PC-3 (cell line): Measurements from ENCODE around the gene C15orf39. TPM values are rescaled to one million over a fixed set of nuclear protein-coding genes. Genes with fewer than 3 reads are reported as not detected.

Experiments used
- ATAC-seq: fragments of 200-7000 bp; cut with Tn5 transposase; 2 replicates; pipeline ENCODE4 v1.9.1; 2020; ENCODE audit warnings: mild to moderate bottlenecking, moderate library complexity
- BruUV-seq: library from RNA; stranded (reverse); fragments of 400-500 nt; replicated peaks from 2 replicates; lab custom pipeline; 2021; lab: Mats Ljungman, UMichigan
- CTCF ChIA-PET: fragments of 300-600 bp; sonication (Branson Sonifier 250); formaldehyde crosslinking; loops from one replicate; lab custom pipeline; 2022; ENCODE audit warnings: antibody characterized with exemption; lab: Charles Lee
- POLR2A ChIA-PET: fragments of 300-600 bp; sonication (Branson Sonifier 250); formaldehyde crosslinking; loops from one replicate; lab custom pipeline; 2022; ENCODE audit warnings: antibody characterized with exemption; ENCODE audit not compliant: unreplicated experiment; lab: Charles Lee
- DNase-seq: peaks from one replicate; pipeline ENCODE4 v3.0.0-alpha.2; 2015
- H2AFZ ChIP-seq: fragments of 300-600 bp; sonication (generic); 2 replicates; pipeline ENCODE4 v1.6.0; 2016; ENCODE audit warnings: antibody characterized with exemption, low read length
- H3F3A ChIP-seq: fragments of 300-600 bp; sonication (generic); one replicate; pipeline ENCODE4 v1.6.0; 2017; ENCODE audit warnings: antibody characterized with exemption, low read length, control low read depth, mild to moderate bottlenecking; ENCODE audit not compliant: unreplicated experiment
- H3K27ac ChIP-seq: fragments of 300-600 bp; sonication (generic); 2 replicates; pipeline ENCODE4 v1.5.1; 2016; ENCODE audit warnings: mild to moderate bottlenecking, low read length
- H3K27me3 ChIP-seq: fragments of 300-600 bp; sonication (generic); 2 replicates; pipeline ENCODE4 v1.6.1; 2016; ENCODE audit warnings: low read length, mixed read lengths
- H3K36me3 ChIP-seq: fragments of 300-600 bp; sonication (generic); 2 replicates; pipeline ENCODE4 v1.6.1; 2016; ENCODE audit warnings: low read depth, mixed run types, low read length, mixed read lengths
- H3K4me1 ChIP-seq: fragments of 300-600 bp; sonication (generic); 2 replicates; pipeline ENCODE4 v1.5.1; 2016; ENCODE audit warnings: low read length; ENCODE audit not compliant: insufficient read depth
- H3K4me2 ChIP-seq: fragments of 300-600 bp; sonication (generic); 2 replicates; pipeline ENCODE4 v1.6.0; 2016; ENCODE audit warnings: low read length
- H3K4me3 ChIP-seq: fragments of 300-600 bp; sonication (generic); 2 replicates; pipeline ENCODE4 v1.5.1; 2016; ENCODE audit warnings: mild to moderate bottlenecking, low read length, mixed read lengths
- H3K79me2 ChIP-seq: fragments of 300-600 bp; sonication (generic); 2 replicates; pipeline ENCODE4 v1.6.1; 2017; ENCODE audit warnings: low read length, mixed read lengths
- H3K9ac ChIP-seq: fragments of 300-600 bp; sonication (generic); 2 replicates; pipeline ENCODE4 v1.6.0; 2016; ENCODE audit warnings: mild to moderate bottlenecking, low read length
- H3K9me2 ChIP-seq: fragments of 300-600 bp; sonication (generic); replicated peaks from 2 replicates; pipeline ENCODE4 v1.6.1; 2016; ENCODE audit warnings: mixed run types, low read length, mixed read lengths
- H3K9me3 ChIP-seq: fragments of 300-600 bp; sonication (generic); 2 replicates; pipeline ENCODE4 v1.6.1; 2016; ENCODE audit warnings: low read length, mixed read lengths
- H4K20me1 ChIP-seq: fragments of 300-600 bp; sonication (generic); 2 replicates; pipeline ENCODE4 v1.6.1; 2016; ENCODE audit warnings: low read length, mixed read lengths
- EZH2 ChIP-seq: fragments of 300-600 bp; sonication (generic); IDR thresholded peaks from one replicate; pipeline ENCODE4 v1.6.1; 2017; ENCODE audit warnings: antibody characterized with exemption, mild to moderate bottlenecking, low read length; ENCODE audit not compliant: unreplicated experiment
- EZH2phosphoT487 ChIP-seq: fragments of 300-600 bp; sonication (generic); IDR thresholded peaks from 2 replicates; pipeline ENCODE4 v1.6.1; 2018; ENCODE audit warnings: mild to moderate bottlenecking, antibody characterized with exemption, low read length, borderline replicate concordance
- intact Hi-C: fragments of 100-400 bp; cut with micrococcal nuclease; formaldehyde crosslinking; loops from 2 replicates; pipeline ENCODE4 v1.9.0; 2023
- total RNA-seq: library from RNA; depleted of rRNA; stranded (reverse); fragments of >200 nt; gene quantifications from 2 replicates; pipeline ENCODE4 v1.2.3, GENCODE V29; 2014
- TF ChIP-seq, protein P1 (sequence below): fragments of 300-600 bp; sonication (generic); conservative IDR thresholded peaks from 2 replicates; pipeline ENCODE4 v1.5.1; 2017; ENCODE audit warnings: antibody characterized with exemption, low read depth, mild to moderate bottlenecking, low read length

The C15orf39 gene
- total RNA-seq, 1 experiment from 2014 or later, result 23.8 TPM

DNA sequence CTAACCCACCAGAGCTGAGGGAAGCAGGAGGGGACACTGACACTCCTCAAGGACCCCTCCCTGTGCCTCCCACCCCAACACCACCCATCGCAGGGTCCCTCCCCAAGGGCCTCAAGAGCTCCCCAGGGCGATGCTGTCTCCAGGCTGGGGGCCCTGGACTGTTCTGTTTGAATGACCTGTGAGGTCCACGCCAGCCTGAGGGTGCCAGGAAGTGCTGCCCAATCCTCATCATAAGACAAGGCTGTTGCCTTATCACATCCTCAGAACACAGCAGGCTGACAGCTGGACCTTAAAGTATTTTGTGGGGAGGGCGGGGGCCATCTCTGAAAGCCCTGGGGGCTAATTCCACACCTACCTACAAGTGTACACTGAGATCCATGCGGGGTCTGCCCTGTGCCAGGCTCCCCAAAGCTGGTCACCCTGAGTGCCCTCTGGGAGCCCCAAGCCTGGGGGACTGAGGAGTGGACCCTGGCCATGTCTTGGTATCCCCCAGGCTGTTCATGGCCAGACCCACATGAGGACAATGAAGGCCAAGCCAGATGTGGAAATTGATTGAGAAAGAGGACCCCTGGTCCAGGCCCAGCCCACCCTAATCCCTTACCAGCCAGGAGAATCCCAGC lies 32.6 kb downstream of the C15orf39 start:
- H3K79me2 ChIP-seq, result no peaks in the 10 kb centered on the region

DNA sequence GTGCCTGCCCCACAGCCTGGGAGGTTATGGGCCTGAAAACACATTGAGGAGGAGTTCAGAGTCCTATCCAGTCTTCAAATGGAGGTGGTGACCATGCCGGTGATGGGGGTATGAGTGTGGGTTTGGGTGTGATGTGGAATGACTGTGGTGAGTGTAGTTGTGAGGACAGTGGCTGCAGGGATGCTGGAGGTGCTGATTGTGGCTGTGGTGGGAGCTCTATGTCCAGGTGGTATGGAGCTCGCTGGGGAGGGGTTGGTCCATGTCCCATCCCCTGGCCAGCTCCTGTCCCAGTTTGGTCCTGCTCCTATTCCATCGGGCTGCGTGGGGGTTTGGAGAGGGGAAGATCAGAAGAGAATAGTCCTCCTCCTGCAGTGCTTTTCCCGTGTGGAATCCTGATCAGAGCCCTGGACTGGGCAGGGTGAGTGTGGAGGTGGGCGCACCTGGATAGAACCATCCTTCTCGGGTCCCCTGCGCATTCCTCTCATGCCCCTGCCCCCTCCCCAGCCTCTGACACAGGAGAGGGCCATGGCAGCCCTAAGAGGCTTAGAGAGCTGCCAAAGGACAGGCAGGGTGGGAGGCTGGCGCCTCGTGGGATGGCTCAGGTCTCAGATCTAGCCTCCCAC lies 33.5 kb downstream of the C15orf39 start:
- H4K20me1 ChIP-seq, result no peaks in the 10 kb centered on the region
- no peaks in the 10 kb centered on the region for H3K9me3 ChIP-seq
- no peaks in the 10 kb centered on the region for H3K9me2 ChIP-seq
- TF ChIP-seq, protein P1, sequence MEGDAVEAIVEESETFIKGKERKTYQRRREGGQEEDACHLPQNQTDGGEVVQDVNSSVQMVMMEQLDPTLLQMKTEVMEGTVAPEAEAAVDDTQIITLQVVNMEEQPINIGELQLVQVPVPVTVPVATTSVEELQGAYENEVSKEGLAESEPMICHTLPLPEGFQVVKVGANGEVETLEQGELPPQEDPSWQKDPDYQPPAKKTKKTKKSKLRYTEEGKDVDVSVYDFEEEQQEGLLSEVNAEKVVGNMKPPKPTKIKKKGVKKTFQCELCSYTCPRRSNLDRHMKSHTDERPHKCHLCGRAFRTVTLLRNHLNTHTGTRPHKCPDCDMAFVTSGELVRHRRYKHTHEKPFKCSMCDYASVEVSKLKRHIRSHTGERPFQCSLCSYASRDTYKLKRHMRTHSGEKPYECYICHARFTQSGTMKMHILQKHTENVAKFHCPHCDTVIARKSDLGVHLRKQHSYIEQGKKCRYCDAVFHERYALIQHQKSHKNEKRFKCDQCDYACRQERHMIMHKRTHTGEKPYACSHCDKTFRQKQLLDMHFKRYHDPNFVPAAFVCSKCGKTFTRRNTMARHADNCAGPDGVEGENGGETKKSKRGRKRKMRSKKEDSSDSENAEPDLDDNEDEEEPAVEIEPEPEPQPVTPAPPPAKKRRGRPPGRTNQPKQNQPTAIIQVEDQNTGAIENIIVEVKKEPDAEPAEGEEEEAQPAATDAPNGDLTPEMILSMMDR, result no peak
- no peak for TF ChIP-seq EZH2phosphoT487
- no peak for TF ChIP-seq EZH2
- H2AFZ ChIP-seq, result no peak overlapping the region
- no peak overlapping the region for H3K4me3 ChIP-seq
- DNase-seq (no peak), ATAC-seq (no peak)
- H3K27ac ChIP-seq, result no peak overlapping the region
- no peak overlapping the region for H3K9ac ChIP-seq
- H3F3A ChIP-seq, result no peaks in the 10 kb centered on the region
- no peaks in the 10 kb centered on the region for H3K79me2 ChIP-seq
- H3K4me2 ChIP-seq, result no peak overlapping the region
- H3K4me1 ChIP-seq, result no peaks in the 10 kb centered on the region
- BruUV-seq, result no TSS peak
- ChIA-PET POLR2A (no interaction called here), CTCF (no interaction called here)
- intact Hi-C loops, result no loop called here
- no peaks in the 10 kb centered on the region for H3K27me3 ChIP-seq
- H3K36me3 ChIP-seq, result no peaks in the 10 kb centered on the region

More for the DNA sequence above, 32.6 kb downstream of the C15orf39 start:
- Histone ChIP-seq H3K9me3 (no peaks in the 10 kb centered on the region), H3K4me1 (no peaks in the 10 kb centered on the region), H3K27ac (no peak overlapping the region), H3K4me2 (no peak overlapping the region), H3K4me3 (no peak overlapping the region), H4K20me1 (no peaks in the 10 kb centered on the region), H3F3A (no peaks in the 10 kb centered on the region), H3K9ac (no peak overlapping the region), H3K27me3 (no peaks in the 10 kb centered on the region), H3K9me2 (no peaks in the 10 kb centered on the region), H3K36me3 (no peaks in the 10 kb centered on the region), H2AFZ (no peak overlapping the region)
- no TSS peak for BruUV-seq
- POLR2A ChIA-PET, result no interaction called here
- DNase-seq (no peak), ATAC-seq (no peak)
- TF ChIP-seq EZH2phosphoT487 (no peak), EZH2 (no peak)
- TF ChIP-seq, protein P1, result no peak
- CTCF ChIA-PET, result no interaction called here
- intact Hi-C loops, result no loop called here
